ENCODE data around the gene CD27.

Gene CD27

DNA sequence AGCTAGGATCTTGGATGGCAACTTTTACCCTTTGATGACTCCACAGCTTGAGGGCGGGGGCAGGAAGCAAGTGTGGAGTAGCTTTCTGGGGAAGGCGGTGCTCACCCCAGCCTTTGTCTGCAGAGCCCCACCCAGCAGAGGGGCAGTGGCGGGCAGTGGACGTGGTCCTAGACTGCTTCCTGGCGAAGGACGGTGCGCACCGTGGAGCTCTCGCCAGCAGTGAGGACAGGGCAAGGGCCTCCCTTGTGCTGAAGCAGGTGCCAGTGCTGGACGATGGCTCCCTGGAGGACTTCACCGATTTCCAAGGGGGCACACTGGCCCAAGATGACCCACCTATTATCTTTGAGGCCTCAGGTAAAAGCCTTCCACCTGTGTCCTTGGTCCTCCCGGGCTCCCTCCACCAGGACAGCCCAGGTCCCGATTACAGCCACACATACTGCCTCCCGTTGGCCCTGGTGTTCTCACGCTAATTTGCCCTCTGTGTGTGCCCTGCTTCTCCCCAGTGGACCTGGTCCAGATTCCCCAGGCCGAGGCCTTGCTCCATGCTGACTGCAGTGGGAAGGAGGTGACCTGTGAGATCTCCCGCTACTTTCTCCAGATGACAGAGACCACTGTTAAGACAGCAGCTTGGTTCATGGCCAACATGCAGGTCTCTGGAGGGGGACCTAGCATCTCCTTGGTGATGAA, 8.3 kb downstream of the CD27 start:
- DNase-seq (ENCODE audit: low spot score): no peak
- Histone ChIP-seq H3K4me3 (peak overlapping the region; percentile 89), H3K27ac (peak overlapping the region; percentile 78 to 97)
- TF ChIP-seq CTCF (IDR thresholded peaks at IDR 0.05): no peak

DNA sequence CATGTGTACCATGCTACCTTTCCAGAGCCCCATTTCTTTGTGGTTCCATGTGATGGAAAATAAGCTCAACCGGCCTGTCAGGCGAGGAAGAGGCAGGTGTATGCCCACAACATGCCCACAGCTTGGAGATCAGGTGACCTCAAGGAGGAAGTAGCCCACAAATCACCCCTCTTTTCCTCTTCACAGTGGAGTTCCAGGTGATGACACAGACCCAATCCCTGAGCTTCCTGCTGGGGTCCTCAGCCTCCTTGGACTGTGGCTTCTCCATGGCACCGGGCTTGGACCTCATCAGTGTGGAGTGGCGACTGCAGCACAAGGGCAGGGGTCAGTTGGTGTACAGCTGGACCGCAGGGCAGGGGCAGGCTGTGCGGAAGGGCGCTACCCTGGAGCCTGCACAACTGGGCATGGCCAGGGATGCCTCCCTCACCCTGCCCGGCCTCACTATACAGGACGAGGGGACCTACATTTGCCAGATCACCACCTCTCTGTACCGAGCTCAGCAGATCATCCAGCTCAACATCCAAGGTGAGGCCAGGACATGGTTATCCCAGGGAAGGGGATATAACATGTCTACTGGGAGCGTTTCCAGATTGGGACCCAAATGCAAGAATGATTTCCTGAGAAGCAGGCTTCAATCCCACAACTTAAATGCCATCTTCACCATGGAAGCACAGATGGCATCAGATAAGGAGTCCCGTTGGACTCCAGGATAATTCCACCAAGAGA, 12.6 kb downstream of the CD27 start:
- no peak for DNase-seq (ENCODE audit: low spot score)
- Histone ChIP-seq H3K27ac (no peak overlapping the region), H3K4me3 (no peak overlapping the region)
- no peak for TF ChIP-seq CTCF (IDR thresholded peaks at IDR 0.05)

DNA sequence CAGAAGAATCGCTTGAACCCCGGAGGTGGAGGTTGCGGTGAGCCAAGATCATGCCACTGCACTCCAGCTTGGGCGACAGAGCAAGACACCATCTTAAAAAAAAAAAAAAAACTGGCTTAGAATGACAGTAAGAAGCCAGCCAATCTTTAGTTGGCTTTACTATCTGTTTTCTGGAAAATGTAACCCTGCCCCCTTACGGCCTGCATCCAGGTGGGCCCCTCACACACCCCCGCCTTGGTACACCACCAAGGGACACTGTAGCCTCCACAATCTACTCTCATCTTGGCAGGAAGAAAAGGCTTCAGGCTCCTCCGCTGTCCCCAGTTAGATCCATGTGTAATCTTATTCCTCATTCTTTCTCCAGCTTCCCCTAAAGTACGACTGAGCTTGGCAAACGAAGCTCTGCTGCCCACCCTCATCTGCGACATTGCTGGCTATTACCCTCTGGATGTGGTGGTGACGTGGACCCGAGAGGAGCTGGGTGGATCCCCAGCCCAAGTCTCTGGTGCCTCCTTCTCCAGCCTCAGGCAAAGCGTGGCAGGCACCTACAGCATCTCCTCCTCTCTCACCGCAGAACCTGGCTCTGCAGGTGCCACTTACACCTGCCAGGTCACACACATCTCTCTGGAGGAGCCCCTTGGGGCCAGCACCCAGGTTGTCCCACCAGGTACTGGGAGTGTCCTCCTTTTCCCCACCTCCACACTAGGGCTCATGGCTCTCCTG, 13.7 kb downstream of the CD27 start:
- DNase-seq (ENCODE audit: low spot score): no peak
- TF ChIP-seq CTCF (IDR thresholded peaks at IDR 0.05): no peak
- no peak overlapping the region for H3K4me3 ChIP-seq
- no peak overlapping the region for H3K27ac ChIP-seq

GRCh38 chr12:6459004-6459337, 14.2 kb downstream of the CD27 start:
- no peak for DNase-seq (ENCODE audit: low spot score)
- no peak overlapping the region for H3K27ac ChIP-seq
- TF ChIP-seq CTCF (IDR thresholded peaks at IDR 0.05): no peak

GRCh38 chr12:6460751-6461371, 16.1 kb downstream of the CD27 start:
- Histone ChIP-seq H3K4me3 (no peak overlapping the region), H3K27ac (peak overlapping the region in 1 of 2 donors; percentile 27)
- no peak for TF ChIP-seq CTCF (IDR thresholded peaks at IDR 0.05)
- no peak for DNase-seq (ENCODE audit: low spot score)

More at GRCh38 chr12:6459004-6459337, 14.2 kb downstream of the CD27 start:
- no peak overlapping the region for H3K4me3 ChIP-seq

- peak overlapping the region in 1 of 2 donors; percentile 27 for H3K27ac ChIP-seq
- no peak overlapping the region for H3K4me3 ChIP-seq
- no peak for DNase-seq (ENCODE audit: low spot score)
- no peak for TF ChIP-seq CTCF (IDR thresholded peaks at IDR 0.05)
Observed at GRCh38 chr12:6461401-6462233, 16.9 kb downstream of the CD27 start.
